RPMI7951 (cell line): ENCODE measurements around the gene ATP11C. TPM values are rescaled to one million over a fixed set of nuclear protein-coding genes. Genes with fewer than 3 reads are reported as not detected.
"Not testable (repeated sequence)": the region's sequence is repeated elsewhere in the genome, so short reads cannot be mapped to it uniquely, and the experiment has no call there.

Source experiments
- DNase-seq: peaks from one replicate; pipeline ENCODE4 v3.0.0-alpha.2; 2012; ENCODE audit warnings: low read depth
- total RNA-seq: library from RNA; depleted of rRNA; stranded (reverse); fragments of >200 nt; shearing (Covaris generic); gene quantifications from 2 replicates; pipeline ENCODE4 v1.2.3, GENCODE V29; 2014

The ATP11C gene
- total RNA-seq, 1 experiment from 2014 or later, result 19.9 TPM

- not testable (repeated sequence) for DNase-seq
Measured at GRCh38 chrX:139856826-139857225, 76.0 kb downstream of the ATP11C start.

- no peak for DNase-seq
Measured at GRCh38 chrX:139851730-139852129, 81.1 kb downstream of the ATP11C start.

- DNase-seq, result no peak
Measured at GRCh38 chrX:139850968-139851367, 81.9 kb downstream of the ATP11C start.

GRCh38 chrX:139844884-139845283 lies 88.0 kb downstream of the ATP11C start:
- no peak for DNase-seq

GRCh38 chrX:139844163-139844562 lies 88.7 kb downstream of the ATP11C start:
- DNase-seq, result no peak

GRCh38 chrX:139842326-139843185 lies 90.3 kb downstream of the ATP11C start:
- DNase-seq, result no peak

GRCh38 chrX:139836335-139836734 lies 96.5 kb downstream of the ATP11C start:
- DNase-seq, result not testable (repeated sequence)

- DNase-seq, result no peak
Measured at GRCh38 chrX:139834879-139835278, 98.0 kb downstream of the ATP11C start.

GRCh38 chrX:139832718-139833309 lies 100.0 kb downstream of the ATP11C start:
- DNase-seq, result no peak

GRCh38 chrX:139831675-139832456 lies 101.0 kb downstream of the ATP11C start:
- DNase-seq, result peak; percentile 68

GRCh38 chrX:139831017-139831416 lies 101.8 kb downstream of the ATP11C start:
- DNase-seq, result no peak

- no peak for DNase-seq
Measured at GRCh38 chrX:139828830-139829229, 104.0 kb downstream of the ATP11C start.

- no peak for DNase-seq
Measured at GRCh38 chrX:139828033-139828432, 104.8 kb downstream of the ATP11C start.

GRCh38 chrX:139826065-139827044 lies 106.5 kb downstream of the ATP11C start:
- no peak for DNase-seq

GRCh38 chrX:139825618-139826017 lies 107.2 kb downstream of the ATP11C start:
- no peak for DNase-seq

- DNase-seq, result no peak
Measured at GRCh38 chrX:139823806-139824205, 109.0 kb downstream of the ATP11C start.

- DNase-seq, result no peak
Measured at GRCh38 chrX:139820358-139820984, 112.4 kb downstream of the ATP11C start.

GRCh38 chrX:139816204-139816603 lies 116.6 kb downstream of the ATP11C start:
- no peak for DNase-seq

GRCh38 chrX:139815771-139816170 lies 117.1 kb downstream of the ATP11C start:
- DNase-seq, result no peak

- DNase-seq, result no peak
Measured at GRCh38 chrX:139811942-139812629, 120.8 kb downstream of the ATP11C start.
